Esophagus squamous epithelium (tissue), 4 donors: ENCODE measurements around the gene RXFP4.

Experiments
- CTCF ChIP-seq, 6 experiments: fragments of 450-650 bp in 4 of 6; fragments of 200-600 bp in 2 of 6; sonication (generic) in 2 of 6; IDR thresholded peaks; one replicate each; pipeline ENCODE4 v1.5.1; 2016 to 2019; ENCODE audit warnings: antibody characterized with exemption in 6 of 6, mild to moderate bottlenecking in 4 of 6, moderate library complexity in 4 of 6
- POLR2A ChIP-seq, 4 donors: fragments of 450-650 bp; IDR thresholded peaks; one replicate each; pipeline ENCODE4 v1.6.1; 2017; ENCODE audit warnings: antibody characterized with exemption in 4 of 4, mild to moderate bottlenecking in 4 of 4, moderate library complexity in 3 of 4

GRCh38 chr1:155904261-155904660 lies 37.2 kb upstream of the RXFP4 start:
- no peak for TF ChIP-seq CTCF (IDR thresholded peaks at IDR 0.05)
- TF ChIP-seq POLR2A (IDR thresholded peaks at IDR 0.05) = no peak
